Hepatocyte (in vitro differentiated cells): ENCODE results near the gene ERMAP. TPM values are rescaled to one million over a fixed set of nuclear protein-coding genes. Genes with fewer than 3 reads are reported as not detected.

ENCODE experiments used
- DNase-seq: peaks from one replicate; pipeline ENCODE4 v3.0.0-alpha.2; 2016; ENCODE audit warnings: low spot score
- H2AFZ ChIP-seq: fragments of 200-600 bp; sonication (generic); 2 replicates; pipeline ENCODE4 v1.6.0; 2016; ENCODE audit warnings: antibody characterized with exemption, mild to moderate bottlenecking
- H3K27ac ChIP-seq: fragments of 200-600 bp; sonication (generic); 2 replicates; pipeline ENCODE4 v1.5.1; 2016; ENCODE audit warnings: mild to moderate bottlenecking
- H3K27me3 ChIP-seq: fragments of 200-600 bp; sonication (generic); 2 replicates; pipeline ENCODE4 v1.6.1; 2016
- H3K36me3 ChIP-seq: fragments of 200-600 bp; sonication (generic); replicated peaks from 2 replicates; pipeline ENCODE4 v1.5.1; 2016; ENCODE audit warnings: low read depth; ENCODE audit not compliant: insufficient read depth
- H3K4me1 ChIP-seq: fragments of 200-600 bp; sonication (generic); 2 replicates; pipeline ENCODE4 v1.5.1; 2016; ENCODE audit warnings: mild to moderate bottlenecking, moderate library complexity; ENCODE audit not compliant: insufficient read depth
- H3K4me2 ChIP-seq: fragments of 200-600 bp; sonication (generic); 2 replicates; pipeline ENCODE4 v1.6.0; 2016
- H3K4me3 ChIP-seq: fragments of 200-600 bp; sonication (generic); 2 replicates; pipeline ENCODE4 v1.5.1; 2016; ENCODE audit warnings: mild to moderate bottlenecking
- H3K79me2 ChIP-seq: fragments of 200-600 bp; sonication (generic); 2 replicates; pipeline ENCODE4 v1.6.0; 2017; ENCODE audit warnings: mild to moderate bottlenecking
- H3K9me2 ChIP-seq: fragments of 200-600 bp; sonication (generic); replicated peaks from 2 replicates; pipeline ENCODE4 v1.6.0; 2017; ENCODE audit warnings: mild to moderate bottlenecking; ENCODE audit not compliant: insufficient read depth
- H3K9me3 ChIP-seq: fragments of 200-600 bp; sonication (generic); 2 replicates; pipeline ENCODE4 v1.5.1; 2016; ENCODE audit warnings: low read depth, mild to moderate bottlenecking
- H4K20me1 ChIP-seq: fragments of 200-600 bp; sonication (generic); 2 replicates; pipeline ENCODE4 v1.6.0; 2016; ENCODE audit warnings: mild to moderate bottlenecking; ENCODE audit not compliant: insufficient read depth, poor library complexity, severe bottlenecking
- CTCF ChIP-seq: fragments of 200-600 bp; sonication (generic); IDR thresholded peaks from 2 replicates; pipeline ENCODE4 v1.5.1; 2016; ENCODE audit warnings: antibody characterized with exemption, mild to moderate bottlenecking; ENCODE audit not compliant: poor library complexity
- EZH2 ChIP-seq: fragments of 200-600 bp; sonication (generic); IDR thresholded peaks from 2 replicates; pipeline ENCODE4 v1.6.1; 2016; ENCODE audit warnings: antibody characterized with exemption, mild to moderate bottlenecking, borderline replicate concordance
- EZH2phosphoT487 ChIP-seq: fragments of 200-600 bp; sonication (generic); IDR thresholded peaks from one replicate; pipeline ENCODE4 v1.6.1; 2018; ENCODE audit warnings: antibody characterized with exemption, mild to moderate bottlenecking, low read depth, moderate library complexity; ENCODE audit not compliant: unreplicated experiment, severe bottlenecking
- WGBS: methylation state at CpG from one replicate; pipeline ENCODE4 v1.1.6; 2016; ENCODE audit warnings: low lambda C conversion rate; ENCODE audit errors: missing lambda C conversion rate; 5-methylcytosine and 5-hydroxymethylcytosine counted together
- polyA plus RNA-seq: library from polyadenylated mRNA; unstranded; fragments of >200 nt; fragmentation: Nextera tagmentation; extraction: Ambion mirVana; gene quantifications from 2 replicates; pipeline ENCODE4 v1.2.1, GENCODE V29; 2016
- total RNA-seq: library from RNA; depleted of rRNA; stranded (reverse); fragments of >200 nt; gene quantifications from 2 replicates; pipeline ENCODE4 v1.2.3, GENCODE V29; 2014

The ERMAP gene, protein sequence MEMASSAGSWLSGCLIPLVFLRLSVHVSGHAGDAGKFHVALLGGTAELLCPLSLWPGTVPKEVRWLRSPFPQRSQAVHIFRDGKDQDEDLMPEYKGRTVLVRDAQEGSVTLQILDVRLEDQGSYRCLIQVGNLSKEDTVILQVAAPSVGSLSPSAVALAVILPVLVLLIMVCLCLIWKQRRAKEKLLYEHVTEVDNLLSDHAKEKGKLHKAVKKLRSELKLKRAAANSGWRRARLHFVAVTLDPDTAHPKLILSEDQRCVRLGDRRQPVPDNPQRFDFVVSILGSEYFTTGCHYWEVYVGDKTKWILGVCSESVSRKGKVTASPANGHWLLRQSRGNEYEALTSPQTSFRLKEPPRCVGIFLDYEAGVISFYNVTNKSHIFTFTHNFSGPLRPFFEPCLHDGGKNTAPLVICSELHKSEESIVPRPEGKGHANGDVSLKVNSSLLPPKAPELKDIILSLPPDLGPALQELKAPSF
- 17.5 and 20.4 TPM in 2 replicates for total RNA-seq
- polyA plus RNA-seq = 6.2 and 6.5 TPM in 2 replicates

DNA sequence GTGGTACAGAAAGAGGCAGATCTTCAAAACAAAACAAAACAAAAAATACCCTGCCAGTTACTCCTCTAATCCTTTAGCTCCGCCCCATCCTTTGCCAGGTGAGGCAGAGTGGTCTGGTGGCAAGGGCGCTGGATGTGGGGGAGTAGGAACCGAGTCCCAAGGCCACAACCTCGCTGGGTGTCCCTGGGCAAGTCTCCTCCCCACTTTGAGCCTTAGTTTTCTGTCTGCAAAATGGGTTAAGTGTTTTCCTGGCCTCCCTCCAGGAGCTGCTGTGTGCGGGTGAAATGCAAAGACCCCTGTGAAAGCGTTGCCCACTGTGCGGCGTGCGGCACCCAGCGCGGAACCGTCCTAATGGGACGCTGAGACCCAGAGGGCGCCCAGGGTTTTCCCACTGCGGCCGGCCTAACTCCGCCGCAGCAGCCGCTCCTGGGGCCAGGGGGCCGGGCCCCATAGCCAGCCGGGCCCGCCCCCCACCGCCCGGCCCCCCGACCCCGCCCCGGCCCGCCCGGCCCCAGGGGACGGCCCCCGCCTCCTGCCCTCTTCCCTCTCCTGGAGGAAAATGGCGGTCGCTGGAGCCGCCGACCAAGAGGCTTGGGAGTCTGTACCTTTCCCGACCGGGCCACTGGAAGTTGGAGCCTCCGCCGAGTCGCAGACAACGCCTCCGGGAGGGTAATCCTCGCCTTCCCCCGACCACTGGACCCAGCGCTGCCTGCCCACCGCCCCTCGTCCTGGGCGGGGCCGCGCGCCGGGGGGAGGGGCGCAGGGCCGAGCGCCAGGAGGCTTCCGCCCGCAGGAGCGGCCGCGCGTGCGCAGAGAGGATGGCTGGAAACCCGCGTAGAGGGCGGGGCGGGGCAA, at the start of gene ERMAP, which contains the start of gene SVBP:
Gene ERMAP, plus strand, starts transcription at position 538 of the 855 bp plus-strand sequence. CDS start 13,327 bp downstream, outside the sequence.
Gene SVBP, minus strand, starts transcription at position 813 of the 855 bp plus-strand sequence. CDS start 853 bp downstream, outside the sequence.
- H3K79me2 ChIP-seq = peaks cover 30% of the 10 kb centered on the region
- H3K4me2 ChIP-seq = peak within 1 kb of the TSS; percentile 91
- peak within 1 kb of the TSS; percentile 75 for H2AFZ ChIP-seq
- no peaks in the 10 kb centered on the region for H3K9me2 ChIP-seq
- H3K36me3 ChIP-seq = no peaks in the 10 kb centered on the region
- TF ChIP-seq EZH2phosphoT487 (no peak), EZH2 (no peak), CTCF (no peak)
- DNase-seq = peak; percentile 97
- H3K9me3 ChIP-seq = no peaks in the 10 kb centered on the region
- H3K4me1 ChIP-seq = peaks cover 8% of the 10 kb centered on the region
- peak within 1 kb of the TSS; percentile 100 for H3K27ac ChIP-seq
- no peaks in the 10 kb centered on the region for H4K20me1 ChIP-seq
- peak within 1 kb of the TSS; percentile 71 for H3K4me3 ChIP-seq
- H3K27me3 ChIP-seq = no peaks in the 10 kb centered on the region
- 0% methylated on average over 27 of the region's 66 CpGs for WGBS

DNA sequence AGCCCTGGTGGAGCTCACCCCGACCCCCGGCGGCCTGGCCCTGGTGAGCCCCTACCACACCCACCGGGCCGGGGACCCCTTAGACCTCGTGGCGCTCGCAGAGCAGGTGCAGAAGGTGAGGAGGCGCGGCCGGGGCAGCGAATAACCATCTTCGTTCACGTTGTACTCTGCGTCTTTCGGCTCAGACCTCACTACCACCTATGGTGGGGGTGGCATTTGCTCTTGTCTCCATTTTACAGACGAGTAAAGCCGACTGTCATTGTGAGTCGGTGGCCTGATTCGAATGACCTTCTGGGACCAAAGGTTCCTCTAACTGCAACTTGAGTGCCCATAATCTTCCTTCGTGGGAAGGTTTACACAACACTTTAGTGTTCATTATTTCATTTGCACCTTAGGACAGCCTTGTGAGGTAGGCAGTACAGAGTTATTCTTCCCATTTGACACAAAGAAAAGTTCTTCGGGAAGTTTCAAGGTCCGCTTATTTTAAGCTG, 49.4 kb upstream of the ERMAP start:
- 3% methylated on average over 21 of the region's 23 CpGs for whole genome bisulfite sequencing
- TF ChIP-seq EZH2 = no peak
- no peak for TF ChIP-seq CTCF
- no peak for TF ChIP-seq EZH2phosphoT487
- Histone ChIP-seq H3K4me2 (peak overlapping the region; percentile 79), H4K20me1 (peaks cover 11% of the 10 kb centered on the region), H3K27ac (peak overlapping the region; percentile 78), H3K9me3 (no peaks in the 10 kb centered on the region), H3K27me3 (no peaks in the 10 kb centered on the region), H3K4me3 (peak overlapping the region; percentile 31), H3K4me1 (peaks cover 10% of the 10 kb centered on the region), H3K9me2 (no peaks in the 10 kb centered on the region), H2AFZ (peak overlapping the region; percentile 14), H3K36me3 (no peaks in the 10 kb centered on the region), H3K79me2 (peaks cover 84% of the 10 kb centered on the region)
- DNase-seq = no peak

- WGBS = 75% methylated on average over 2 of the region's 2 CpGs
- Histone ChIP-seq H3K9me2 (no peaks in the 10 kb centered on the region), H4K20me1 (peaks cover 11% of the 10 kb centered on the region), H3K9me3 (no peaks in the 10 kb centered on the region), H3K79me2 (peaks cover 83% of the 10 kb centered on the region), H3K4me3 (peak overlapping the region; percentile 31), H2AFZ (peak overlapping the region; percentile 14), H3K27me3 (no peaks in the 10 kb centered on the region), H3K4me2 (peak overlapping the region; percentile 79), H3K27ac (peak overlapping the region; percentile 78), H3K4me1 (peaks cover 10% of the 10 kb centered on the region), H3K36me3 (no peaks in the 10 kb centered on the region)
- DNase-seq = no peak
- no peak for TF ChIP-seq EZH2phosphoT487
- no peak for TF ChIP-seq EZH2
- no peak for TF ChIP-seq CTCF
Measured at GRCh38 chr1:42768172-42768571, 48.8 kb upstream of the ERMAP start.
